ENCODE measurements around the gene APBA3. TPM values are rescaled to one million over a fixed set of nuclear protein-coding genes. Genes with fewer than 3 reads are reported as not detected.

APBA3 gene
- total RNA-seq, 1 donor, result 15.5 TPM

GRCh38 chr19:3800996-3801395 is 39.5 kb upstream of the APBA3 start:
- TF ChIP-seq CTCF (IDR thresholded peaks at IDR 0.05; ENCODE audit: insufficient read depth, low read length), result no peak
- no peak for DNase-seq (ENCODE audit: low read depth)
- no peak overlapping the region for H3K4me3 ChIP-seq (ENCODE audit: low read depth, low read length)

GRCh38 chr19:3798137-3798536 is 36.6 kb upstream of the APBA3 start:
- no peak for DNase-seq (ENCODE audit: low read depth)
- TF ChIP-seq CTCF (IDR thresholded peaks at IDR 0.05; ENCODE audit: insufficient read depth, low read length), result no peak

GRCh38 chr19:3796358-3796757 is 34.9 kb upstream of the APBA3 start:
- TF ChIP-seq CTCF (IDR thresholded peaks at IDR 0.05; ENCODE audit: insufficient read depth, low read length), result no peak
- H3K4me3 ChIP-seq (ENCODE audit: low read depth, low read length), result no peak overlapping the region
- DNase-seq (ENCODE audit: low read depth), result no peak

More at GRCh38 chr19:3798137-3798536, 36.6 kb upstream of the APBA3 start:
- no peak overlapping the region for H3K4me3 ChIP-seq (ENCODE audit: low read depth, low read length)

- TF ChIP-seq CTCF (IDR thresholded peaks at IDR 0.05; ENCODE audit: insufficient read depth, low read length), result no peak
- H3K4me3 ChIP-seq (ENCODE audit: low read depth, low read length), result no peak overlapping the region
- no peak for DNase-seq (ENCODE audit: low read depth)
Measured at GRCh38 chr19:3793799-3794198, 32.3 kb upstream of the APBA3 start.

GRCh38 chr19:3792114-3792513 is 30.6 kb upstream of the APBA3 start:
- no peak for TF ChIP-seq CTCF (IDR thresholded peaks at IDR 0.05; ENCODE audit: insufficient read depth, low read length)
- H3K4me3 ChIP-seq (ENCODE audit: low read depth, low read length), result no peak overlapping the region
- DNase-seq (ENCODE audit: low read depth), result no peak

GRCh38 chr19:3790941-3791340 is 29.4 kb upstream of the APBA3 start:
- H3K4me3 ChIP-seq (ENCODE audit: low read depth, low read length), result no peak overlapping the region
- DNase-seq (ENCODE audit: low read depth), result no peak
- no peak for TF ChIP-seq CTCF (IDR thresholded peaks at IDR 0.05; ENCODE audit: insufficient read depth, low read length)

GRCh38 chr19:3790209-3790734 is 28.8 kb upstream of the APBA3 start:
- H3K4me3 ChIP-seq (ENCODE audit: low read depth, low read length), result no peak overlapping the region
- no peak for TF ChIP-seq CTCF (IDR thresholded peaks at IDR 0.05; ENCODE audit: insufficient read depth, low read length)
- no peak for DNase-seq (ENCODE audit: low read depth)

Data from fibroblast of the aortic adventitia (primary cell).